ENCODE measurements around the gene CXorf51B. TPM values are rescaled to one million over a fixed set of nuclear protein-coding genes. Genes with fewer than 3 reads are reported as not detected.
"Not testable (repeated sequence)": the region's sequence is repeated elsewhere in the genome, so short reads cannot be mapped to it uniquely, and the experiment has no call there.

The CXorf51B gene
- not detected in 2 replicates for total RNA-seq (2021)
- not detected for Bru-seq, nascent RNA
- BruChase-seq, experiment 1, labeled RNA remaining after a 2-hour chase = not detected
- not detected for BruChase-seq, experiment 2, labeled RNA remaining after a 6-hour chase
- long read RNA-seq = 0 reads

DNA sequence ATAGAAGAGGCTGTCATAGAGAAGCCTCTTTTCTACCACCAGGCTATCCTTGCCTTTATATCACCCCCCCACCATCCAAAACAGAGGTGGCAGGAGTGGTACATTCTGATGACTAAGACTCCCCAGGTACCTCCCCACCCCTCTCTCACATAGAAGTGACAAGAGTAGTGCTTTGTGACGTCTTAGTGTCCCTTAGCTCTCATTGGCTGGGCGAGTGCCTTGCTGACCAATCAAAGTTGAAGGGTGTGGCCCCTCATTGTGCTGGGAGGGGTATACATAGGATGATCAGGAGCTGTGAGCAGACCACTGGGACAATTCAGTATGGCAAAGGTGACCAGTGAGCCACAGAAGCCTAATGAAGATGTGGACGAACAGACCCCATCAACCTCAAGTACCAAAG, at the start of gene CXorf51B:
TSS of gene CXorf51B (plus strand) at position 301 of the 400 bp plus-strand sequence. CDS start at position 322, 21 bp downstream.
- H3K9me3 ChIP-seq (ENCODE audit: low read depth, low read length, poor library complexity, severe bottlenecking); DNase-seq (ENCODE audit: low spot score); BruUV-seq (replicated peaks); H3K4me1 ChIP-seq (ENCODE audit: insufficient read depth, low read length, poor library complexity, severe bottlenecking); CTCF ChIA-PET; H3K4me3 ChIP-seq (ENCODE audit: low read depth, low read length, poor library complexity, severe bottlenecking); H3K27ac ChIP-seq (ENCODE audit: low read depth, low read length, poor library complexity, severe bottlenecking); intact Hi-C loops (cut with micrococcal nuclease; ENCODE audit: unreplicated experiment); POLR2A ChIA-PET (ENCODE audit: low non-redundant PET); H3K36me3 ChIP-seq (ENCODE audit: insufficient read depth, low read length, poor library complexity, severe bottlenecking); H3K27me3 ChIP-seq (replicated peaks; ENCODE audit: insufficient read depth, low read depth, low read length, poor library complexity): not testable (repeated sequence)

DNA sequence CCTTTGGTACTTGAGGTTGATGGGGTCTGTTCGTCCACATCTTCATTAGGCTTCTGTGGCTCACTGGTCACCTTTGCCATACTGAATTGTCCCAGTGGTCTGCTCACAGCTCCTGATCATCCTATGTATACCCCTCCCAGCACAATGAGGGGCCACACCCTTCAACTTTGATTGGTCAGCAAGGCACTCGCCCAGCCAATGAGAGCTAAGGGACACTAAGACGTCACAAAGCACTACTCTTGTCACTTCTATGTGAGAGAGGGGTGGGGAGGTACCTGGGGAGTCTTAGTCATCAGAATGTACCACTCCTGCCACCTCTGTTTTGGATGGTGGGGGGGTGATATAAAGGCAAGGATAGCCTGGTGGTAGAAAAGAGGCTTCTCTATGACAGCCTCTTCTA, 5.1 kb downstream of the CXorf51B start, which contains the start of gene CXorf51A:
TSS of gene CXorf51A (minus strand) at position 101 of the 400 bp plus-strand sequence. CDS start at position 80, 21 bp downstream.
- H3K36me3 ChIP-seq (ENCODE audit: insufficient read depth, low read length, poor library complexity, severe bottlenecking); intact Hi-C loops (cut with micrococcal nuclease; ENCODE audit: unreplicated experiment); H3K27me3 ChIP-seq (replicated peaks; ENCODE audit: insufficient read depth, low read depth, low read length, poor library complexity); BruUV-seq (replicated peaks); DNase-seq (ENCODE audit: low spot score); H3K4me3 ChIP-seq (ENCODE audit: low read depth, low read length, poor library complexity, severe bottlenecking); H3K27ac ChIP-seq (ENCODE audit: low read depth, low read length, poor library complexity, severe bottlenecking); POLR2A ChIA-PET (ENCODE audit: low non-redundant PET); CTCF ChIA-PET; H3K9me3 ChIP-seq (ENCODE audit: low read depth, low read length, poor library complexity, severe bottlenecking); H3K4me1 ChIP-seq (ENCODE audit: insufficient read depth, low read length, poor library complexity, severe bottlenecking): not testable (repeated sequence)

DNA sequence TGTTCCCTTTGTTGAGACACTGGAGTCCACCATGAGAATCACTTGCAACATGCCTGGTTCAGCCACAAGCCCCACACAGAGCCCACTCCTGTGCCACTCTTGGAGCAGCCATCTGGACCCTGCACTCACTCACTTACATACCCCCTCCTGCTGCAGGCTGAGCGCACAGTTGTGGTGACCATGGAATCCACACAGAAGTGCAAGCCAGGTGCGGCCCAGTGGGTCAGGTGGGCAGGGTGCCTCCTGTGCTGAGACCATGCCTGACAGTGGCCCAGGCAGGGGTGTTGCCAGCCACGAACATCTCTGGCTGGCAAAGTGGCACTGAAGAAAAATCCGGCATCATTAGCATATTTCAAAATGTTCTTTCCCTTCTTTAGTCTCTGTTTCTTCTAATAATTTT, 22.4 kb downstream of the CXorf51B start:
- no peak for TF ChIP-seq EZH2 (IDR thresholded peaks at IDR 0.05; ENCODE audit: borderline replicate concordance, low read depth, low read length, poor library complexity, severe bottlenecking)
- TF ChIP-seq, protein P1, sequence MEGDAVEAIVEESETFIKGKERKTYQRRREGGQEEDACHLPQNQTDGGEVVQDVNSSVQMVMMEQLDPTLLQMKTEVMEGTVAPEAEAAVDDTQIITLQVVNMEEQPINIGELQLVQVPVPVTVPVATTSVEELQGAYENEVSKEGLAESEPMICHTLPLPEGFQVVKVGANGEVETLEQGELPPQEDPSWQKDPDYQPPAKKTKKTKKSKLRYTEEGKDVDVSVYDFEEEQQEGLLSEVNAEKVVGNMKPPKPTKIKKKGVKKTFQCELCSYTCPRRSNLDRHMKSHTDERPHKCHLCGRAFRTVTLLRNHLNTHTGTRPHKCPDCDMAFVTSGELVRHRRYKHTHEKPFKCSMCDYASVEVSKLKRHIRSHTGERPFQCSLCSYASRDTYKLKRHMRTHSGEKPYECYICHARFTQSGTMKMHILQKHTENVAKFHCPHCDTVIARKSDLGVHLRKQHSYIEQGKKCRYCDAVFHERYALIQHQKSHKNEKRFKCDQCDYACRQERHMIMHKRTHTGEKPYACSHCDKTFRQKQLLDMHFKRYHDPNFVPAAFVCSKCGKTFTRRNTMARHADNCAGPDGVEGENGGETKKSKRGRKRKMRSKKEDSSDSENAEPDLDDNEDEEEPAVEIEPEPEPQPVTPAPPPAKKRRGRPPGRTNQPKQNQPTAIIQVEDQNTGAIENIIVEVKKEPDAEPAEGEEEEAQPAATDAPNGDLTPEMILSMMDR (conservative IDR thresholded peaks at IDR 0.05; ENCODE audit: low read depth, low read length) = no peak
- BruUV-seq (replicated peaks) = no TSS peak
- Histone ChIP-seq H3K27ac (ENCODE audit: low read depth, low read length, poor library complexity, severe bottlenecking) (no peak overlapping the region), H3K9me3 (ENCODE audit: low read depth, low read length, poor library complexity, severe bottlenecking) (peaks cover 21% of the 10 kb centered on the region), H3K36me3 (ENCODE audit: insufficient read depth, low read length, poor library complexity, severe bottlenecking) (no peaks in the 10 kb centered on the region), H3K27me3 (replicated peaks; ENCODE audit: insufficient read depth, low read depth, low read length, poor library complexity) (no peaks in the 10 kb centered on the region), H3K4me3 (ENCODE audit: low read depth, low read length, poor library complexity, severe bottlenecking) (no peak overlapping the region), H3K4me1 (ENCODE audit: insufficient read depth, low read length, poor library complexity, severe bottlenecking) (no peaks in the 10 kb centered on the region)
- POLR2A ChIA-PET (ENCODE audit: low non-redundant PET) = no interaction called here
- no peak for DNase-seq (ENCODE audit: low spot score)
- CTCF ChIA-PET = no interaction called here
- intact Hi-C loops (cut with micrococcal nuclease; ENCODE audit: unreplicated experiment) = no loop called here

DNA sequence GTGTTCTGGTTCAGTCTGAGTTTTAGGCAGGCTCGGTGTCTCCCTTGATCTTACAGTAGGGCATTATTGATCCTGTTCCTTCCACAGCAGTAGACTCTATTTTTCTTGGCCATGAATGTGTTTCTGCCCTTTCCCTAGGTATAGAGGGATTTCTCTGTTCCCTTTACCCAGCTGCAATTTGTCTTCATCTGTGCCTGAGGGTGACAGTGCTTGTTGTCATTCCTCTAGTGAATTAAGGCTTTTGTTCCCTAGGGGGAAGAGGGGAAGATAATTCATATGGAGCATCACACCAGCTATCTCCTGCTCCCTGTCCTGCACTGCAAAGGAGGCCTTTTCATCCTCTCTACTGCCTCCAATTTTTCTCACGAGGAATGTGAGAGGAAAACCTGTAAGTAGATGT, 44.7 kb downstream of the CXorf51B start:
- no TSS peak for BruUV-seq (replicated peaks)
- no peaks in the 10 kb centered on the region for H3K27me3 ChIP-seq (replicated peaks; ENCODE audit: insufficient read depth, low read depth, low read length, poor library complexity)
- ChIA-PET CTCF (no interaction called here), POLR2A (ENCODE audit: low non-redundant PET) (no interaction called here)
- TF ChIP-seq, protein P1 (conservative IDR thresholded peaks at IDR 0.05; ENCODE audit: low read depth, low read length) = no peak
- no peak for TF ChIP-seq EZH2 (IDR thresholded peaks at IDR 0.05; ENCODE audit: borderline replicate concordance, low read depth, low read length, poor library complexity, severe bottlenecking)
- H3K4me3 ChIP-seq (ENCODE audit: low read depth, low read length, poor library complexity, severe bottlenecking) = no peak overlapping the region
- H3K27ac ChIP-seq (ENCODE audit: low read depth, low read length, poor library complexity, severe bottlenecking) = no peak overlapping the region
- H3K36me3 ChIP-seq (ENCODE audit: insufficient read depth, low read length, poor library complexity, severe bottlenecking) = no peaks in the 10 kb centered on the region
- no peaks in the 10 kb centered on the region for H3K4me1 ChIP-seq (ENCODE audit: insufficient read depth, low read length, poor library complexity, severe bottlenecking)
- H3K9me3 ChIP-seq (ENCODE audit: low read depth, low read length, poor library complexity, severe bottlenecking) = peaks cover 20% of the 10 kb centered on the region
- DNase-seq (ENCODE audit: low spot score) = no peak
- intact Hi-C loops (cut with micrococcal nuclease; ENCODE audit: unreplicated experiment) = no loop called here

Other genes starting within 250 kb of the CXorf51B start
- gene CXorf51A, start 5.0 kb downstream of the CXorf51B start, total RNA-seq (2021) = not detected in 2 replicates

Measured in A673 (cell line).